HG02642 (cell line): Measurements from ENCODE around the gene NRXN3.

Source experiments
- ATAC-seq: cut with Tn5 transposase; IDR thresholded peaks from one replicate; pipeline ENCODE4 v1.9.1; 2021; ENCODE audit warnings: mild to moderate bottlenecking; ENCODE audit not compliant: unreplicated experiment, poor library complexity

The NRXN3 gene

DNA sequence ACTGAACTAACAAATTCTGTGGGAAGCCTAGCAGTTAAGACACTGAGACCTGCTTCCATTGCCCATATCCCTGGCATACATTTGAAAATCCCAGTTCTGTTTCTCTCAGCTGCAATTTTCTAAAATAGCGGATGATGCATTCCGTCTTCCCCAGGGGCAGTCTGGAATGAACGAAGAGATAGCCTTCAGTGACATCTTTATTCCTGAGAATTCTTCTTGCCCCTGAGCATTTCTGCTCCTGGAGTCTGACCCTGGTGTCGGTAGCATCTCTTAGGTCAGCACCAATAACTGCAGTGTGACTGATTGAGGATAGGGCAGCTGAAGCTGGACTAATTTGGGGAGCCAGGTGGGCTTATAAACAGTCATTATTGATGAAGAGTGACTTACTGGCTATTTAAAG is 1488.6 kb downstream of the NRXN3 start:
- no peak for ATAC-seq

DNA sequence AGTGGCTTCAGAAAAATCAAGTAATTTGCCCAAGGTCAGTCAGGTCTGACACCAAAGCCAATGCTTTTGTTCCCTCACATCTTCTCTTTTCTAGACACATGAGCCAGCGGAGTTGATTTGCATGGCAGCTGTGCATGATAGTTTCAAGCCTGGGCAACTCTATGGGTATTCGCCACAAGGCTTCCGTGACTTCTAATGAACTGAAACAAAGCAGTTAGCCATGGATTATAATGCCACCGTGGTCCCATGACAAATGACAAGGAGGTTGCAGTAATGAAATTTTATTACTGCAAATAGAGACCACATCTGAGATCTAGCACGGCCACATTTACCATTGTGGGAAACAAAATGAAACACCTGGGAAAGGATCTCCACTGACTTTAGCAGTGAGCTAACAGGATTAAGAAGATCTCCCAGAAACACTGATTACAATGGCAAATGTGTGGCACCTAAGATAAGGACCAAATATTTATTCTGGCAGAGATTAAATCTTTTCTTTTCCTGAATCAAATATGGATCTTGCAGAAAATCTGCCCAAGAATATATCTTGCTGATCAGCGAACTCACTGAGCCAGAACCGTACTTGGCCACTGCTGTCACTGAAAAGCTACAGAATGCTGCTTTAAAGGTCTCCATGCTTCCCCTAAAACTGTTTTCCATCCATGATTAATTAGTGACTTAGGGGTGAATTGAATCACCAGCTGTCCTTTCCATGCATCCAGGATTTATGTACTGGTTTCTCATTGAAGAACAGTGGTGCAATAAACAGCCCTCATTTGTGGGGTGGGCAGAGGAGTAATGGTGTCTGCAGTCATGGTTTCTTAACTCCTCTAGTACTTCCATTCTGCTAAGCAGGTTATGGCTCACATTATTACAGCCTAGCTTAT is 1490.1 kb downstream of the NRXN3 start:
- no peak for ATAC-seq

DNA sequence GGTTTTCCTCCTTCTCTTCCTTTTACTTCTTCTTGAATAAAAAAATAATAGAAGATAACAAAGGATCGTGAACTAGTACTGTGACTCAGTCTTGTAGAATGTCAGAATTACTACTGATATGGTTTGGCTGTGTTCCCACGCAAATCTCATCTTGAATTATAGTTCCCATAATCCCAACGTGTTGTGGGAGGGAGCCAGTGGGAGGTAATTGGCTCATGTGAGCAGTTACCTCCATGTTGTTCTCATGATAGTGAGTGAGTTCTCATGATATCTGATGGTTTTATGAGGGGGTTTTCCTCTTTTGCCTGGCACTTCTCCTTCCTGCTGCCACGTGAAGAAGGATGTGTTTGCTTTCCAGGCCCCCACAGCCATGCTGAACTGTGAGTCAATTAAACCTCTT is 1491.6 kb downstream of the NRXN3 start:
- no peak for ATAC-seq

DNA sequence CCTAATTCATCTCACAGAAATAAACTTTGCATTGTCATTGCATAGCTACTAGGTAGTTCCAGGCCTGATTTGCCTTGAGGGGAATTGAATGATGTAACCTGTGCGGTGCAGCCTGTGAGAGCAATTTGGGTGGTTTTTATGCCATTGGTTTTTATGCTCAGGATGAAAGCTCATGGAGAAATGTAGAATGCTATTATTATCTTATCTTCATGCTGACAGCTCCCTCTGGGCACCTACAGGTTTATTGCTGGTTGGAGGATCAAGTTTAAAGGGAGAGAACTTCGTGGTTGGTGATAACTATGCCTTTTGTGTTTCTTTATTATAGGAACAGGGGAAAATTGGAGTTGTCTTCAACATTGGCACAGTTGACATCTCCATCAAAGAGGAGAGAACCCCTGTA is 1493.3 kb downstream of the NRXN3 start:
- no peak for ATAC-seq

DNA sequence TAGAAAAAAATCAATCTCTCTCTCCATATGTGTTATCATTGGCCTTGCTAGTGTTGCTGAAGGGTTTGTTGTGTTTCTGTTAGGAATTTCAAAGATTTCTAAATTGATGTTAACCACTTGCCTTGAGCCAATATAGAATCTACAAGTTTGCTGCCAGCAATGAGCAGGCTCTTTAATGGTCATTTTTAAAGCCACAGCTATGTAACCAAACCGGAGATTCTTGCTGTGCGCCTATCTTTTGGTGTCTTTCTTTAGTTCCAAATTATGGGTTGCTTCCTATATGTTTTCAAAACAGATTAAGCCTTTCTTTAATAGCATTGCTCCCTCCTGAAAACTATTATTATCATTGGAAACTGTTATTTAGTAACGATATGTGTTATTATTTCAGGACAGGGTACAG is 1495.4 kb downstream of the NRXN3 start:
- no peak for ATAC-seq

DNA sequence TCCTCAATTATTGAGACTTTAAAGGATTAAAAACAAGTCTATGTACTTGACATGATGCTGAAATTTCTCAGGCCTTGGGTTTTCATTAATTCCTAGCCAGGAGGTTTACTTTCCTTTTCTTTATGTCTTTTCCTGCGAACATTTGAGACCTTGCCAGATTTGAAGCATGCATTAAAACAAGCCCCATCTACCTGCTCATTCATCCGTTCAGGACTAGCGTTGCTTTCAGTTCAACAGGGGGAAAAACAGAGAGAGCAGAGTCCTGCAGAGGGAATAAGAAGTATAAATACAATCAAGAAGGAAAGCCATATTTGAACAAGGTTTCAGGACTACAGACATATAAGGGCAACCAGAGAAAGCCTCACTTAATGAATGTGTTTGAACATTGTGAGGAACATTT is 1498.8 kb downstream of the NRXN3 start:
- no peak for ATAC-seq

DNA sequence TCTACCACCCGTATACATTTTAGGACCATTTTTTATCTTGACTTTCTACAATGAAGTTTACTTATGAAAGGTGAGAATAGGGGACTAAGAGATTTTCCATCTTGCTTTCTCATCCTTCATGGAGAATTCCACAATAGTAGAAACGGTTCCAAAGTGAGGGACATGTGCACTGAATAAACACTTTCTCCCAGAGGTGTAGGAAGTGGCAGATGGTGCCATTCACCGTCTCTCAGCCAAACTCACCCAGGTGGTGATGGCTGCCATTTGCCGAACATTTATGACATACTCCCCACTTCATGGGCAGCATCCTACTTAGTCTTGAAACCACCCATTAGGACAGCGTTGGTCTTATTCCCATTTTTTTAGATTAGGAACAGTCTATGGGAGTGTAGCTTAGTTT is 1500.6 kb downstream of the NRXN3 start:
- ATAC-seq = no peak

DNA sequence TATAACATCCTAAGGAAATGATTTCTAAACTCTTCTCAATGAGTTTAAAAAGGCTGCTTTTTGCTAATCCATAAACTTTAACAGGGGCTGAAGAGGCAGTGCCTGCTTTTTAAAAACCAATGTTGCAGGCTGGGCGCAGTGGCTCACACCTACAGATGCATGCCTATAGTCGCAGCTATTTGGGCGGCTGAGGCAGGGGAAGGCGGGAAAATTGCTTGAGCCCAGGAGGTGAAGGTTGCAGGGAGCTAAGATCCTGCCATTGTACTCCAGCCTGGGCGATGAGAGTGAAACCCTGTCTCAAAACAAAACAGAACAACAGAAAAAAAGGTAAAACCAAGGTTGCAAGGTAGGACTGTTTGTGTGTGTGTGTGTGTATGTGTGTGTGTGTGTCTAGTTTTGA is 1509.9 kb downstream of the NRXN3 start:
- no peak for ATAC-seq

DNA sequence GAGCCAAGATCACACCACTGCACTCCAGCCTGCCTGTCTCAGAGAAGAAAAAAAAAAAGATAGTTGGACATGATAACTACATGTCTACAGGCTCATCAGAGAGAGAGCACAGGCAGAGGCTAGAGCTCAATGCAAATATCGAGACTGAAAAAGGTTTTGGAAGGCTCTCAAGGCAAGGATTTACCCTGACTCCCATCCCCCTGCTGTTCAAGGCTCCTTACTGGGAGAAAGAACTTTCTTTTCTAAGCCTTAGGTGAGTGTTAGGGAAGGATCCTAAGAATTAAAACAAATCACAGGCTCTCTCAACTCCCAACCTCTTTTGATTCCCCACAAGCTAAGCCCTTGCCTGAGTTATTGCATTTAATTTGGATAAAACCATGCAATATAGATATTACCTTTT is 1516.0 kb downstream of the NRXN3 start:
- no peak for ATAC-seq

DNA sequence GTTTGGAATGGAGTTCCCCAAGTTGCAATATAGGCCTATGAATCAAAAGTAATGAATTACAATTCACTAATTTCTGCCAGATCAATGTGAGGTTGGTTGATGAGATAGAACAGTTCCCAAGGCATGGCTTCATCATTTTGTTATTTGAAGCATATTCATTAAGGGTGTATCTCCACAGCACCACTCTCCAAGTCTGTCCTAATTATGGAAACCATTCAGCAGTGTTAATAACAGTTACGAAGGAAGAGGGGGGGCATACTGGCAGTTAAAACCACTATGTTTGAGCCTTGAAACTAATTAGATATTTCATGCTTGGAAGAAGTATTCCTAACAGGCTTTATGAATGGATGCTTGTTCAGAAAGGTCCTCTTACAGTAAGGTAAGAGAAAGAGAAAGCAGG is 1520.8 kb downstream of the NRXN3 start:
- ATAC-seq = no peak

DNA sequence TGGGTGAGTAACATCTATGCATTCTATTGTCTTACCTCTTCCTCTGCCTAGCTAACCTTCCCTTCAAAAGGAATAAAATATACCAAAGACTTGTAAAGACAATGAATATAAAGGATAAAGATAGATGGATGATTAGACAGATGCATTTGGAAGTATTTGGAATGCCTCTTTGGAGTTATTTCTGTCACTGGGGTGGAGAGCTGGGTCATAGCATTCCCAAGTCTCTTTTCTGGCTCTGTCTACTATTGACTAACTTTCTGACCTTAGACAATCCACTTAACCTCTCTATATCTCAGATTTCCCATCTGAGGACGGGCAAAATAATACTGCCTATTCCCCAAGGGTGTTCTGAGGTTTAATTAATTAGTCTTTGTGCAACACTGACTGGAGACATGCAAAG is 1523.8 kb downstream of the NRXN3 start:
- no peak for ATAC-seq

DNA sequence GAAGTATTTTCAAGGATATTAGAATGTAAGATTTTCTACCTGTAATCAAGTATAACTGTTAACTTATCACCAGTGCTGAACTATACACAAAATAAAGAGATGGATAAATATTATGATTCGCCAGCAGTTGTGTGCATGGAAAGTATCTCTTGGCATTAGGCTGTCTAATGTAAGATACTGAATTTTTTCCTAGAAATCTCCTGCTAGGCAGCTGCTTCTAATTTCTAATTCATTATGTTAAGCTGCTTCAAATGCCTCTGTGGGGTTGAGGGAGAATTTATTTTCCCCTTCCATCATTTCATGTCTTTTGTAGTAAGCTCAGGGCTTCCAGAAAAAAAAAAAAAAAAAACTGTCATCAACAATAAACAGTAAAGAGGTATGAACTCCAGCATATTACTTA is 1525.1 kb downstream of the NRXN3 start:
- ATAC-seq = no peak

DNA sequence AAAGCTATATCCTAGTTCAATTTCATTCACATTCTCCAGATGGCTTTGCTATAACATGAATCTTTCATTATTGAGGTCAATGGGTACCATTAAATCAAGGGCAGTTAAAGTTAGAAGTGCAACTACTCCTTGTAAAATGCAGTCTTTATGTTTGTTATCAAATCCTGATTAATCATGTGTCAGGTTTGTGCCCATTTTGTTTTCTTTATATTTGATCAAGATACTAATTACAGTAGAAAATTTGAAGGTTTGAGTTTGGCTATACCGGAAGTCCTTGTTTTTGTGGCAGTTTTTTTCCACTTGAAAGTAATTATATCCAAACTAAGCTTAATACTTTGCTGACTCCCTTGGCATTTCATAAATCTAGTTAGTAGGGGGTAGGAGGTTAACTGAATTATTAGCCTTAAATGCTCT is 1528.1 kb downstream of the NRXN3 start:
- ATAC-seq = no peak

DNA sequence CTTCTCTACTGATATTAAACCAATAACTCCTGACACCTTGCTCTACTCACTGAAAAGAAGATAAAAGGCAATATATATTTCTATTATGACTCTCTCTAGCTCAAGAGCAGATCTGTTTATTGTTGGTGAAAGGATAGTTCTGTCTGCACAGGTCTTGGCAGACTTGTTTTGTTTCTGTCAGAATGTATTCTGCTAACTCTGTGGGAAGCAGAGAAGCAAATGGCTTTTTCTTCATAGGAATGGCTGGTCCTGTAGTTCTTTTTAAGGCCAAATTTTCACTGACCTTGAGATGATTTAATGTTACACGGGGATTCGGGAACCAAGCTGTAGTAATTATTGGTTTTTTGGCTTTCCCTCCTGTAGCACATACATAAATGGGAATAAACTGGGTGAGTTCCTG is 1529.0 kb downstream of the NRXN3 start:
- ATAC-seq = no peak

DNA sequence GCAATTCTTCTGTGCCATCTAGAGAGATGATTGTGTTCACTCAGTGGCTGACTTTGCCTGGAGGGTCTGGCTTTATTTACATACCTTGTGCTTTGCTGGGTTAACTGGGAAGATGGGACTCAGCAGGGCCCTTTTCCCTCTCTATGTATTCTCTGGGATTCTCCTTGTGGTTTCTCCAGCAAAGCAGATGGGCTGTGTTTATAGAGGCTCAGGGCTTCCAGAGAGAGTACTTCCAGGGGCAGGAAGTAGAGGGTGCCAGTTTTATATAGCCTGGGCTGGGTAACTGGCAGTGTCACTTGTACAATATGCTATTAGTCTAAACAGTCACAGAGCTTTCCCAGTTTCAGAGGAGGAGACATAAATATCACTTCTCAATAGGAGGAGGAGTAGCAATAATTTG is 1531.2 kb downstream of the NRXN3 start:
- ATAC-seq = no peak

DNA sequence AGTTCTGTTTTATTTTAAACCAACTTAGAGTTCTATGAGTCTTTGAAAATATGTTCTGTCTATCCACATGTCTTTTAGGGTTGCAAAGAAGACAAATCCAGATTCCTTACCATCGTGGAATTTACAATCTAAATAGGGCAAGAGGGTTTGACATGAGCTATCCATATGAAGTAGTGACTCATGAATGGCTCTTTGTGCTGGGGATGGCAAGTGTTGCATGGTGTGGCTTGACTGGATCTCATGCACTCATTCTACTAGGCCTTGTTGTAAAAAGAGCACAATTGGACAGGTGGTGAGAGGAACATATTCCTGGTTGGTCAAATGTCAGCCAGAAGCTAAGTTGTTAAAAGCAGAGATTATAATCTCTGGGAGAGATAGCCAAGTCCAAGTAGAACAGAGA is 1532.0 kb downstream of the NRXN3 start:
- ATAC-seq = no peak

DNA sequence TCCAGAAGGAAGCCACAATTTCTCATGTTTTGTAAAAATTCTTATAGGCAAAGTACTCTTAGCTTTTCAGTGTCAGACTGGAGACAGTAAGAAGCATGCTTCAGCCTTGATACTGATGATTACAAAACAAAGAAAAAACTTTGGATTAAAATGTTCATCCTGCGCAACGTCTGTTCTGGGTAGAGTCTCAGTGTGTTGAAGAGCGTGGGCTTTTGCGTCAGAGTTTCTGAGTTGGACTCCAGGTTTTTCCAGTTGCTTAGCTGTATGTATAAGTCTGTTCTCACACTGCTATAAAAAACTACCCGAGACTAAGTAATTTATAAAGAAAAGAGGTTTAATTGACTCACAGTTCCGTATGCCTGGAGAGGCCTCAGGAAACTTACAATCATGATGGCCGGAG is 1533.0 kb downstream of the NRXN3 start:
- no peak for ATAC-seq

DNA sequence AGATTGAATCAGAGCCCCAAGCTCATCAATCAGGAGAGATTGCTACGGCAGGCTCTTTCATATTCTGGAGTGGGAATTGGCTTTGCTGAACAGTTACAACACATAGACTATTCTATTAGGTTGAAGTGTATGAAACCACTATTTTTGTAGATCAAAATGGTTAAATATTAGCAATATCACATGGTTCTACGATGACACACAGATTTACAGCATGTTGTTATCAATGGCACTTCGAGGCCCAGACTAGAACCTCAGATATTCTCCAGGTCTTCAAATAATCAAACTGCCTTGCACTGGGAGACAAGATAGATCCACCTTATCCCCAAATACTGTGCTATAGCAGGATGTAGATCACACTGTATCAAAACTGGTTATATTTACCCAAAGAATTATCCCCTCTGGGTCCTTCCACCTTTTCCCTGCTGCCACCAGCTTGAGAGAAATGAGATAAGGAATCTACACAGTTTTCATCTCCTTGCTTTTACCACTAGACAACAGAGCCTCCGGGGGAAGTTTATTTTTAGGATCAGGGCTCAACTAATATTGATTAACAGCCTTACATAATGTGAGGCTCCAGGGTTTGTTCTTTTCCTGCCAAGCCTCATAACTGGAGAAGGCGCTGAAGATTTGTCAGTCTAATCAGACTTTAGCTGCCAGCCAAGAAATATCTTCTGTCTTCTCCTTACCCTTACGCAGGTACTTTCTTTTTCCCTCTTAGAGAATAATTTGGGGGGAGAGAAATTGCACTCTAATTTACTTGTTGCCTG is 1534.1 kb downstream of the NRXN3 start:
- no peak for ATAC-seq

DNA sequence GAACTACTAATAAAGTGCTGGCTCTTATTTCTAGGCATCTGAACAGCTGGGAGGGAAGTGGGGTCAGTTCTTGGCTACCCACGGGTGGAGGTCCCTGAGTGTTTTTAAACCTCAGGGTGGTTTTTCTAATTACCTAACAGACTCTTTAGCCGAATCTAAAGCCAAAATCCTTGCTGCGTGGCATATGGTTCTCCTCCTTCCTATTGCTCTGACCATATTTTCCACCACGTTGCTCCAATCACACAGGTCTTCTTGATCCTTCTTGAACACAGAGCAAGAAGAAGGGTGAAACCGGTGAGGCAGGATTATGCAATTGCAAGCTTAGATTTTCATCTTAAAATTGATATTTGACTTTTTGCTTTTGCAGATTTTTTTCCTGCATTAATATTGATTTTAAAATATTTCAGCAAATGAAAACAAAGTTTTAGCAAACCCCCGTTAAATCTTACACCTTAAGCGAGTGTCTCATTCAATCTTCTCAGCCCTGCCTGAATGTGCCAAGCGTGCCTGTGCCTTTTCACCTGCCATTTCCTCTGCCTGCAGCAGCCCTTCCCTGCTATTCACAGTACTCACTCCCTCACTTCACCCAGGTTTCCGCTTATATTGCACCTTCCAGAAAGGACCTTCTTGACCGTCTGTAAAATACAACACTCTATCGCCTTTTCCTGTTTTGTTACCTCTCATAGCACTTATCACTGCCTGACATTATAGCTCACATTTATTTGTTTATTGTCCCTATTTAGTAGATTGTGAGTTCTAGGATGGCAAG is 1535.1 kb downstream of the NRXN3 start:
- no peak for ATAC-seq

DNA sequence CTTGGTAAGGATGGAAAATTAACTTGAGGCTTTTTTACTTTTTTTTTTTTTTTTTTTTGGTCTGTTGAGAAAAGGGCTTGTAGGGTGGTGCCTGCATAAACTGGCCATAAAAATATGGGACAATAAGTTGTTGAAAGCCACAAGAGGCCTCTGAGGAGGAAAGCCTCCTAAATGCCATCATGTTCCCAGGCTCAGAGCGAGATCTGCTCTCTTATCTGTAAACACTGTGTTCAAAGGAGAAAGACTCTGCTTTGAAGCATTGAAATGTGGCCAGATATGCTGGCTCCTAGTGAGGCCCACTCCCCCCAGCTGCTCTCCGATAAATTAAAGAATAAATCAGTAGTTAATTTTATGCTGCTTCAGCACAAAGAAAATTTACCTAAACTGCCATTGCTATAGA is 1536.2 kb downstream of the NRXN3 start:
- no peak for ATAC-seq
